ENCODE results near the gene TOMM20.
"Not testable (repeated sequence)": the region's sequence is repeated elsewhere in the genome, so short reads cannot be mapped to it uniquely, and the experiment has no call there.

The TOMM20 gene

DNA sequence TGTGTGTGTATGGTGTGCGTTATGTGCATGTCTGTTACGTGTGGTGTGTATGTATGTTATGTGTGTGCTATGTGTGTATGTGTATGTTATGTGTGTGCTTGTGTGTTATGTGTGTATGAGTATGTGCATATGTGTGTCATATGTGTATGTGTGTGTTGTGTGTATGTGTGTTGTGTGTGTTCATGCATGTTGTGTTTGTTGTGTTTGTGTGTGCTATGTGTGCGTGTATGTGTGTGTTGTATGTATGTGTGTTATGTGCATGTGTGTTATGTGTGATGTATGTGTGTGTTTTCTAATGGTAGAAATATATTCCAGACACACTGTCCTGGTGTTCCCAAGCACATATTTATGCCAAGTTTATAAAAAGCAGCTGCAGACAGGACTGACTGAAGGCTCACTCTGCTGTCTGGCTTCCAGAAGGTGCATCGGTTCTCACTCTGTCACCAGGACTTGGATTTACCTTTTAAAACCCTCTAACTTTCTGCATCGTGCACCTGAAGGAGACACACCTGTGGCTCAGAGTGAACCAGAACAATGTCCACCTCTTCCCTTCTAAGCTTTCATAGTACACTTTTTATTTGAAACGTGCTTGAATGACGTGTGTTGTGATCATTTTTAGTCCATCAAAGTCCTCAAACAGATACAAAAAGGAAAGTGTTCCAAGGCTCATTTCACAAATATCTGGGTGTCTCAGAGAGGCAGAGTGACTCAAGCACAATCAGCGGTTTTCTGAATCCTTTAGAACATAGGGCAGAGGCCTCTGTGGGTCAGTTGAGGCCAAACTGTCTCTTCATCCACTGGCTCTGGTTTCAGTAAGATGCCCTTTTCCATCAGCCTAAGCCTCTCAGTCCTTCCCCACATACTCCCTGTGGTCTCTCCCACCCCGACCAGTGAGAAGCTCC lies 49.9 kb downstream of the TOMM20 start:
- no peak for DNase-seq (ENCODE audit: low read depth)

DNA sequence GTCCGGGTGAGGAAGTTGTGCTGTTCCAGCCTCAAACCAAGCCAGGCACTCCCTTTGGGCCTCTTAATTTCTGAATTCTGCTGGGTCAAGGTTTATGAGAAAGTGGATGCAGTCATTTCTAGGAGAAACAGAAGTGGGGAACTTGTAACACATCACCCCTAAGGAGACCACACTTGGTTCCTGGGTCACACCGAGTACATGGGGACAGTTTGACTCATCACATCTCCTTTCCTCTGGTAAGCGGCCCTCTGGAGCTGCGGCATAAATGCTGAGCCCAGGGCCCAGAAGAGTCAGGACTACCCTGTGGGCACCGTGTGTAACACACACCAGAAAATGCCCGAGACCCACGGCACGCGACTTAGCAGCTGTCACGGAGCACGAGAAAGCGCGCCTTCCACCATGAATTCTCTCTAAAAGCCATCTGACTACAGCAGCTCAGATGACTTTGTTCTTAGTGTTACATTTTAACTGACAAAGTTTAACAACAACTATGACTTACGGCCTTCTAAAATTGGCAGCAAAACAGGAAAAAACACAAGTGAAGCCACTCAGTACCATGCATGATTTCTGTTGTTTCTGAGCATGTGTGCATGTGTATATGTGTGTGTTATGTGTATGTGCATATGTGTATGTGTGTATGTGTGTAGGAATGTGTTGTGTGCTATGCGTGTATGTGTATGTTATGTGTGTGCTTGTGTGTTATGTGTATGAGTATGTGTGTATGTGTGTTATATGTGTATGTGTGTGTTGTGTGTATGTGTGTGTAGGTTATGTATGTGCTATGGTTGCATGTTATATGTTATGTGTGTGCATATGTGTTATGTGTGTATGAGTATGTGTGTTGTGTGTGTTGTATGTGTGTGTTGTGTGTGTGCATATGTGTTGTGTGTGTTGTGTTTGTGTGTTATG lies 50.8 kb downstream of the TOMM20 start:
- no peak for DNase-seq (ENCODE audit: low read depth)

DNA sequence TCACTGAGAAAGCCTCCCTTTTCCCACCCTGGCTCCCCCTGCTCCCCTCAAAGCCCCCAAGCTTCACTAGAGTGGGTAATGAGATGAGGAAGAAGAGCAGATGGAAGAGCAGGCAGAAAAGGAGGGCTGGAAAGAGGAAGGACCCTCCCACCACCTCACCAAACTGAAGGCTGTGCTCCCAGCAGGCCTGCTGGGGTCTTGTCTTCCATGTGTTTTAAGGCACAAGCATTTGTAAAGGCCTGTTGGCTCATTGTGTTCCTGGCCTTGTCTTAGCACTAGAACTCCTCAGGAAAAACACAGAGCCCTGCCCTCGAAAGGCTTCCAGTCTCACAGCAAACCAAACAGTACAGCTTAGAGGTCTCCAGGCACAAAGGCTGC lies 51.5 kb downstream of the TOMM20 start:
- no peak for DNase-seq (ENCODE audit: low read depth)

DNA sequence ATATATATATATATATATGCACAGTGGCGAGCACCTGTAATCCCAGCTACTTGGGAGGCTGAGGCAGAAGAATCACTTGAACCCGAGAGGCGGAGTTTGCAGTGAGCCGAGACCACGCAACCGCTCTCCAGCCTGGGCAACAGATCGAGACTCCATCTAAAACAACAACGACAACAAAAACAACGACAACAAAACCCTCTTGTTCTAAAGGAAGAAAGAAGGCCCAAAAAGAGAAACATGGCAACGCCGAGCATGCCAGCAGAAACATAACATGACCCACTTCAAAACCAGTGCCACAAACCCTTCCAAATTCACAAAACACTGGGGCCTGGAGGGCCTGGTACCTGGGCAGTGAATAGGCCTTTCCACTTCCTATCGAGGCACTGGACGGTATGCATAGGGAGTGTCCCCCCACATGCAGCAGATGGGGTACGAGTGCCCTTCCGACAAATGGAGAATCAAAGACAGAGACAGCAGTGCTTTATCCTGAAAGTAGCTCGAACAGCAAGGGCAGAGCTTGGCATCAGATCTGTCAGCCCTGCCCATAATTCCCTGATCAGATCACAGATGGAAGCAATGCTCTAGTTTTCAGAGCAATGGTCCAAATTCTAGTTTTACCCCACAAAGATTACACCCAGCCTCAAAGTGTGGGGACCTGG lies 52.0 kb downstream of the TOMM20 start:
- no peak for DNase-seq (ENCODE audit: low read depth)

DNA sequence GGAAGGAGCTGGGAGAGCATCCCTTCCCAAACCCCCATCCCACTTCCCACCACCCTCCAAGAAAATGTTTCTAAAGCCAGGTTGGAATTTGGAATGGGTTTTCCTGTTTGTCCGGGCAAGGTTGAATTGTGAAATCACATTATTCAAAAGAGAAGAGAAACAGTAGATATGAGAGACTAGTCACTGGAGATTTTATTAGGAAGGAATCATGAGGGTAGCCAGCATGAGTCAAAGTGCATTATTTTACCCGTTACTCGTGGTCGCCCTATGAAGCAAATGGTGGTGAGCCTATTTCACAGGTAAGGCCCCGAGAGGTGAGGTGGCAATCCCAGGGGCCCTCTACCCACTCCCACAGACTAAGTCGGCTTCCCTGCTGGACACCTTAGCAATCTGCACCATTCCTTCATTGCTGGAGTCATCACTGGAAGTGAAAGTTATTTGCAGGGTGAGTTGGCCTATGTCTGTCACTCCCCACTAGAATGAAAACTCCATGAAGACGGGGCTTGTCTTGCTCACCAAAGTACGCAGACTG lies 52.8 kb downstream of the TOMM20 start:
- DNase-seq (ENCODE audit: low read depth): no peak

DNA sequence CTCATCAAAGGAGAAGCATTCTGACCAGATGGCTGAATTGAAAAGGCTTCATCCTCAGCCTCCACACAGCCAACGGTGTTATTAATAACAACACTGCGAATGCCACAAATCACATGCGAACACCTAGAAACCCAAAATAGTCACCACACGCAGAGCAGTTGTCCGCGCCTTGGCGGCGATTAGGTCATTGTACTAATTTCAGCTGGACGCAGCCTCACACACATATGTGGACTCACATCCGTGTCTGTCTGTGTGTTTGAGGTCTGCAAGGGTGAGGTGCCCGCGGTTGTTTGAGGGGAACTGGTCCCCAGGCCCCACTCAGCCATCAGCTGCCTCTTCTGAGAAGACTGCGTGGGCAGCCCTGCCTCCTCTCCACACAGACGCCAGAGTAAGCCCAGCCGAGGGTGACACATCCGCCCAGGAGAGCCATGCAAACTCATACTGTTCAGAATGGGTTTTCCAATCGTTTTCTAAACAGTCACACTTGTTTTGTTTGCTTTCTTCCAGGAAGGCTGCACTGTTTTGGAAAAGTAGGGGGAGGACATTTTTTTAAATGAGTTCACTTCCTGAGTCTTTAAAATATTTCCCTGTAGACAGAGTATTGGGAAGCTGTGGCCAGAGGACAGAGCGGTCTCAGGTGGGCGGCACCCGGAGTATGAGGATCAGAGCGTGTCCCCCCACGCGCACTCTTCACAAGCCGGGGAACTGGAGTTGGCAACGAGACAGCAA lies 53.4 kb downstream of the TOMM20 start:
- DNase-seq (ENCODE audit: low read depth): no peak

DNA sequence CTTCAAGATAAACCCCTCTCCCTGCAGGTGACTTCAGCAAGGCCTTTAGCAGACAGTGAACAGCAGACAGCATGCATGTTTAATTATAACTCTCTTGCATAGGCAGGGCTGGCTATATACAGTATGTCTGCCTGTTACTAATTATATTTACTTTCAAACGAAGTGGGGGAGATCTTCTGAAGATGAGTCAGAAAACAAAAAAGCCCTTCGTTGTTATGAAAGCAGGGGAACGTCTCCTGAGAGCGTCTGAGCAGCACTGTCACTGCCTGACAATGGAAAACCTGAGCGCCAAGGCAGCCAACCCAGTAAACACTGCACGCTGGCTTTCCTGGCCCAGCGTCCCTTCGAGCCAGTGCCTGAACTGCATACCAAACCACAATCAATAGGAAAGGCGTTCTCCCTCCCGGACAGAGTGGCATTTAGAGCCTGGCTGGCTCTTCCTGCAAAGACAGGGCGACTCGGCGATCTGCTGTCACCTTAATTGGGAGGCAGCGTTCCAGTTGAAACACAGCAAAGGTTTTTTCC lies 54.1 kb downstream of the TOMM20 start:
- DNase-seq (ENCODE audit: low read depth): no peak

DNA sequence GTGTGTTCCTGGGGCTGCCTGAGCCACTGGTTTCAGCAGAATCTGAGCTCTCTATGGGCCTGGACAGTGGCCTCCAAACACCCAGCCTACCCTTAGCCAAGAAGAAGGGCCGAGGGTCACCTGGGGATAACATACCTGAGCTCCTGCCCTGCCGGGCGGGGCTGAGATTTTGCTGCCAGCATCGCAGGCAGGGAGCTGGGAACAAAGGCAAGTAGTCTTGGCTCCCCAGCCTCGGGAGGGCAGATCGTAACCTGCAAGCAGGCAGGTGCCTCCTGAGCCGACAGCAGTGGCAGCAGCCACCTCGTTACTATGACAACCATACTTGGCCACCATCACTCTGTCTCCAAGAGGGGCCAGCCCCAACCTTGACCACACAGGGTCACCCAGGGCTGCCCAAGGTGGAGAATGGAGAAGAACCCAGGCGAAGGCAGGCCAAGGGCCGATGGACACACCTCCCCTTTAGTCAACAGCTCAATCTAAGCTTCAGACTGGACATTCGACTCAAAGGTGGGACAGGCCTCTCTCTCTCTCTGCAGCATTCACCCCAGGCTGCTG lies 54.6 kb downstream of the TOMM20 start:
- no peak for DNase-seq (ENCODE audit: low read depth)

DNA sequence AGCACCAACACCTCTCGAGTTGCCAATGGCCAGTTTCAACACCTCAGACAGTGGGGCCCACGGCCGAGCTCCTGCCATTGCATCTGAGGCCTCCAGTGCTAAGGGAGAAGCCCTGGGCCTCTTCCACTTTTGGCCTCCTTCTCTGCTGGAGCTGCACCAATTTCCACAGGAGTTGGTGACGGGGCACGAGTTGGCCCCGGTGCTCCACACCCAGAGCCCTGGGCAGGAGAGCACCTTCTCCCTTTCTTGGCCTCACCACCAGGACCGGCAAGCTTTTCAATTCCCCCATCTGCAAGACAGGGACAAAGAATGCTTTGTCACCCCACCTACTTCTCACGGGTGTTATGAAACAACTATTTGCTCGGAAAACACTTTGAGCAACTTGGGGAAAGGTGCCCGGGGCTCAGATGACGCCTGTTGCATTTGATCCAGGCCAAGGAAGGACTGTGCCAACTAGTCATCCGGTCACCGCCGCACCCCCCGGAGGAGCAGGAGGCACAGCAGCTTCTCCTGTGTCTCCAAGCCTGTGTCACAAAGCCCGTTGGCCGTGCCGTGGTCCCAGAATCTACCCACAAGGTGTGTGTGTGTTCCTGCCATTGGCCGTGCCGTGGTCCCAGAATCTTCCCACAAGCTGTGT lies 55.2 kb downstream of the TOMM20 start:
- DNase-seq (ENCODE audit: low read depth): no peak

DNA sequence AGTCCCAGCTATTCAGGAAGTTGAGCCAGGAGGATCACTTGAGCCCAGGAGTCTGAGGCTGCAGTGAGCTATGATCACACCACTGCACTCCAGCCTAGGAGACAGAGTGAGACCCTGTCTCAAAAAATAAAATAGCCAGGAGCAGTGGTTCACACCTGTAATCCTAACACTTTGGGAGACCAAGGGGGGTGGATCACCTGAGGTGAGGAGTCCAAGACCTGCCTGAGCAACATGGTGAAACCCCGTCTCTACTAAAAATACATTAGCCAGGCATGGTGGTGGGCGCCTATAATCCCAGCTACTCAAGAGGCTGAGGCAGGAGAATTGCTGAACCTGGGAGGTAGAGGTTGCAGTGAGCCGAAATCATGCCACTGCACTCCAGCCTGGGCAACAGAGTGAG lies 56.1 kb downstream of the TOMM20 start:
- not testable (repeated sequence) for DNase-seq (ENCODE audit: low read depth)

DNA sequence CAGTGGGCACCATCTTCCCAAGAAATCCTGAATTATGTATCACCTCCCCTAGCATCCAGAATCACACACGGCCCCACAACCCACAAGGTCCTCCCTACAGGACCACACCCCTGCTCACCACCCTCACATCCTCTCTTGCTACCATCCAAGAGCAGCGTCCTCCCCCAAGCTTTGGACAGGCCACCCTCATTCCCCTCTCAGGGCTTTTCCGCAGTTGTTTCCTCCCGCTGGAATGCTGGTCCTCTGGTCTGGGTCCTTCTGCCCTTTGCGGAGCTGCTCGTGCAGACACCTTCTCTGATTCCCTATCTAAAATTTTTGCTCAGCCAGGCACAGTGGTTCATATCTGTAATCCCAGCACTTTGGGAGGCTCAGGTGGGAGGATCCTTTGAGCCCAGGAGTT lies 56.5 kb downstream of the TOMM20 start:
- no peak for DNase-seq (ENCODE audit: low read depth)

DNA sequence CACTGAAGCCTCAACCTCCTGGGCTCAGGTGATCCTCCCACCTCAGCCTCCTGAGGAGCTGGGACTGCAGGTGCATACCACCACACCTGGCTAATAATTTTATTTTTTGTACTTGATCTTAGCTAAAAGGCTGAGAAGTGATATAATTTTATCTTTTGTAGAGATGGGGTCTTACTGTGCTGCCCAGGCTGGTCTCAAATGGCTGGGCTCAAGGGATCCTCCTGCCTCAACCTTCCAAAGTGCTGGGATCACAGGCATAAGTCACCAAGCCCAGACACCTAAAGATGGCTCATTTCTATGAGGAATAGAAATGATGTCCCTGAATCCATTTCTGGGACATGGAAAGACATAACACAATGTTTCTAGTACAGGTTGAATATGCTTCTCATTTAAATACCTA lies 57.8 kb downstream of the TOMM20 start:
- no peak for DNase-seq (ENCODE audit: low read depth)

DNA sequence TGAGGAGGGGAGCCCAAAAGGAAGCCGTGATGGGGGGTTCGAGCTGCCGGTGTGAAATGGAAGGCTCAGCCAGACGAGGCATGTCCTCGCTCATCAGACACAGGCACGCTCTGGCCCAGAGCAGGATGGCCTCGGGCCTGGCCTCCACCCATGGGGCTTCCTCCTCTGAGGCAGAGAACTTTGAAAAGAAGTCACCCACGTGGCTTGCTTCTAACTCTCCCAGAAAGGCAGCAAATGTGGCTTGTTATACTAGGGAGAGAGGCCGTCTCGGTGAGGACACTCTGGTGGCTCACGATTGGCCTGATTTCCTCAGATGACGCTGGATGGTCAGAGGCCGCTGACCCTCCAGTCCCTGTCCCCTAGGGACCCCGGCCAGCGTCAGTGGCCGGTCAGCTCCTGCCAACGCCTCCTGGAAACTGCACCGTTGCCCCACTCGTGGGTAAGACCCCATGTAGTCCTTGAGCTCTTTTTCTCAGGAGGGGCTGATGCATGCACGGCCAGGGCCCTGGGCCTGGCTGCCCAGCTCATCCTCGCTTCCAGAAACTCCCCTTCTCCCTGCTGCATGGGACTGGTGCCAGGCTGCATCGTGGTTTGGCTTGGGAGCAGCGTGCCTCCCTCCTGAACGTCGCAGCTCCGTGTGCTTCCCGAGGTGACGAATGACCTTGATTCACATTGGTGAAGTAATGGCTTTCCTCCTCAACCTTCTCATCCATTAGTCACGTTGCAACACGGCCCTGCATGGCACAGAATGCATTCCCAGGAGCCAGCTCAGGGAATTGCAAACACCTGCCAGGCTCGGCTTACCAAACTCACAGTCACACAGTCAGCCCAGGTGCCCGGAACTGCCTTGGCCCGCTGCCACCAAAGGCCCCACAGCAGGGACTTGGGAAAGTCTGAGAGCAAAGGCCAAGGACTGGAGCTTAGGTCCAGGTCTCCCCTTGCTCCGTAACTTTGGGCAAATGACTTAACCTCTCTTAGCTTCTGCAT lies 58.8 kb downstream of the TOMM20 start:
- no peak for DNase-seq (ENCODE audit: low read depth)

DNA sequence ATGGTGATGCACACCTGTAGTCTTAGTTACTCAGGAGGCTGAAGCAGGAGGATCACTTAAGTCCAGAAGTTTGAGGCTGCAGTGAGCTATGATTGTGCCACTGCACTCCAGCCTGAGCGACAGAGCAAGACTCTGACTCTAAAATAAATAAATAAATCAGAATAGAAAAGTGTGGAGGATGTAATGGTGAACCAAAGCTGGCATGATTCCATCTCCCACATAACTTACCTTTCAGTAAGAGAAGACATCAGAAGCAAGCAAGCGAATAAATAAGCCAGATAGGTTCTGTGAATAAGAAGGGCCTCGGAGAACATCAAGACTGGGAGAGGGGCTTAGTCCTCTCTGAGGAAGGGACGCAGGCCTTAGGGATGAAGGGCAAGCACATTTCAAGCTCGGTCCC lies 59.5 kb downstream of the TOMM20 start:
- no peak for DNase-seq (ENCODE audit: low read depth)

DNA sequence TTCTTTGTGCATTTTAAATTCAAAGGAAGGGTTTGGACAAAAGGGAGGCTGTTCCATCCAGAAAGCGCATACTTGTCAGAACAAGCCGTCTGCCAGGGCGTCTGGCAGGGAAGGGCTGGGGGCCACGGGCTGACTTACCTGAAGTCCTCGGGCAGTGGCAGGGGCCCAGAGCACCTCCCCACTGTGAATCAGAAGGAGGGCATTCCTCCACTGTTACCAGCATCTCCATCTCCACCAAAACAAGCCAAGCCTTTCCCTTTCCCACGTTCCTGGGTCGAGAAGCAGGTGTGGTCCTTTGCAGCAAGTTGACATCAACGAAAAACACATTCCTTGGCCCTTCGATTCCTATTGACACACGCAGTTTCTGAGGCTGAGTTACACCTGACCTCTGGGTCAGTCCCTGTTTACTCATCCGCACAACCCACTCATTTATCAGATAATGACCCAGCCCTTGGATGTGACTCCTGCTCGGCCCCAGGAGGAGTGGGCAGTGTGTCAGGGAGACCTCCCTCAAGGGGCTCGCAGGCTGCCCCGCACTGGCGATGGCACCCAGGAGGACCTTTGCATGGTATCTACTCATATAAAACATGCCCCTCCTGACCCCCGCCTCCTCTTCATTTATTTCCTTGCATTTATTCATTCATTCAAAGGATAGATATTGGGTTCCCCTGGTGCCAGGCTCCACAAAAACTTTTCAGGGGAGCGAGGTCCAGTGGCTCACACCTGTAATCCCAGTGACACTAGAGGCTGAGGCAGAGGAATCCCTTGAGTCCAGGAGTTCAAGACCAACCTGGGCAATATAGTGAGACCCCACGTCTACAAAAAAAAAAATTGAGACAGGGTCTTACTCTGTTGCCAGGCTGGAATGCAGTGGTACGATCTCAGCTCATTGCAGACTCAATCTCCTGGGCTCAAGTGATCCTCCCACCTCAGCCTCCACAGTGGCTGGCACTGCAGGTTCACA lies 60.2 kb downstream of the TOMM20 start:
- DNase-seq (ENCODE audit: low read depth): no peak

DNA sequence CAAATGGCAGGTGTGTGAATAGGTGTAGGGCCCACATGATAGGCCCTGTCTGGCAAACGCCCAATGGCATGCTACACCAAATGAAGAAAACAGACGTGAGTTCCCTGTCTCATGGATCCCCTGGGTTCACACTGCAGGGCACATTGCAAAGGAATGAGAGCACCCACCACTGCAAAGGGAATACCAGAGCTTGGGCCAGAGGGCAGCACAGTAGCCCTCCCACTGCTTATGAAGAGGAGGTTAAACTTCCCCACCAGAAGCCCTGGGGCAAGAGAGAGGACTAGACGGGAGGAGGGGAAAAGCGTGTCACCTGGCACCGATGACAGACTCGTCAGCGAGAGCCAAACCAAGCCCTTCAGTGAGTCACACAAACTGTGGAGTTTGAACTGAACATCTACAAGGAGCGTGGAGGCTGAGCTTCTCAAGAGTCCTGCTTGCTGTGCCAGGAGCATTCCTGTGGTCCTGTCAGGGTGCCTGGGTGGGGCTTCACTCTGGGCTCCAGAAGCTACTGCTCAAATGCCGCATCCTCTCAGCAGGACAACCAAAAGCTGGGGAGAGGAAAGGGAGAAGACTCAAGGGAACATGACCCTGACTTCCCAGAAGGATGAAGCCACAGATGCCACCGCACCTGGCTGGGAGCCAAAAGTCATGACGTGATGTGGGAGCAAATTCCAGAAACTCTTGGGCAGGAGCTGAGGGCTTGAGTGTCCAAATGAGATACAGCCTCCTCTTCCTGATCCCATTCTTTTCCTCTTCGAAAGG lies 61.1 kb downstream of the TOMM20 start:
- DNase-seq (ENCODE audit: low read depth): no peak

DNA sequence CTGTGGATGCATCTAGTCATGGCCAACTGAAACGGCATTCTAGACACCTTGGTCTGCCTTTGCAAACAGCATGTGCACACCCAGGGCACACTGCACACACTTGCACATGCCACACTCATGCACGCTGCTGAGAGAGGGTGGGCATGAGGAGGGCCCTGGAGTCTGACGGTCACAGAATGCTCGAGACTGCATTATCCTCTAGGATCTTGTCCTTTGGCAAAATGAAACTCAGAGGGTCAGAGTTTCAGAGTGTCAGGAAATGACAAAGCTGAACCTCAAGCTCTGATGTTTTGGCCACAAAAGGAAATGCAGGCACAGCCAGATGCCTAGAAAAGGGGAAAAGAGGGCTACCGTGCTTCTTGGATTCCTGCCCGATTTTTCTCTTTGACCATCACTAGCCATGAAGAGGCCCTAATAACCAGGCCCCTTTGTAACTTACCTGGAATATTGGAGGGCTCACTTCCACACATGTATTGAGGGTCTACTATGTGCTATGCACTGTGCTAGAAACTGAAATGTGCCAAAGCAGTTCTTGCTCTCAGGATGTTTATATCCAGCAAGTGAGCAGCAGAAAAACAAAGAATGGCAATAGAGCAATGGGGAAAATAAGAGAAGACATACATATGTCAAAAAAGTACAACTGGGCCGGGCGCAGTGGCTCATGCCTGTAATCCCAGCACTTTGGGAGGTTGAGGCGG lies 65.4 kb downstream of the TOMM20 start:
- no peak for DNase-seq (ENCODE audit: low read depth)
